GM06990 (cell line): ENCODE data around the gene CDRT4.
"Not testable (repeated sequence)": the region's sequence is repeated elsewhere in the genome, so short reads cannot be mapped to it uniquely, and the experiment has no call there.

Experiments
- DNase-seq: peaks from one replicate; pipeline ENCODE4 v3.0.0-alpha.2; 2011; ENCODE audit not compliant: insufficient read length; ENCODE audit errors: extremely low read depth
- H3K27me3 ChIP-seq: replicated peaks from 2 replicates; pipeline ENCODE4 v1.6.0; 2011; ENCODE audit warnings: low read length; ENCODE audit not compliant: control insufficient read depth, insufficient read depth
- H3K36me3 ChIP-seq: 2 replicates; pipeline ENCODE4 v1.5.1; 2011; ENCODE audit warnings: low read length; ENCODE audit not compliant: control insufficient read depth, insufficient read depth
- H3K4me3 ChIP-seq: replicated peaks from 2 replicates; pipeline ENCODE4 v1.5.1; 2011; ENCODE audit warnings: low read depth, mild to moderate bottlenecking, control low read depth, low read length
- TF ChIP-seq, protein P1 (sequence below): IDR thresholded peaks from 2 replicates; pipeline ENCODE4 v1.5.1; 2011; ENCODE audit warnings: low read length, control low read depth, mild to moderate bottlenecking, inconsistent platforms; ENCODE audit not compliant: insufficient read depth, poor library complexity, severe bottlenecking

The CDRT4 gene

DNA sequence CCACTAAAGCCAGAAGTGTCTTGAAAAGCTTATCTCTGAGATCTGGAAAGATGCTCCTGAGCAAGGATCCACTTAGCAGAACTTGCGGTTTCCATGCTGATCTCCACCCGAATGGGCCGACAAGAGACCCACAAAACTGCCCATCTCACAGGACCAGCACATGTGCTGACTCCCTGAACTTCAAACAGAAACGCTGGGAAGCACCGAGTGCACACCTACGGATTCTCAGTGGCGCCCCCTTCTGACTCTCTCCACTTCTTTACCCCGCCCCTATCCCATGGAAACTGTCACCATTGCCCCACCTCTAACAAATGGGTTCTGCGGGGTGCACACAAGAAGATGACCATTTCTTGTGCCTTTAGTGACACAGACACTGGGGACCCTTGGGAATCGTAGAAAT lies 21.4 kb downstream of the CDRT4 start:
- Histone ChIP-seq H3K36me3 (no peaks in the 10 kb centered on the region), H3K27me3 (no peaks in the 10 kb centered on the region), H3K4me3 (no peak overlapping the region)
- TF ChIP-seq, protein P1, sequence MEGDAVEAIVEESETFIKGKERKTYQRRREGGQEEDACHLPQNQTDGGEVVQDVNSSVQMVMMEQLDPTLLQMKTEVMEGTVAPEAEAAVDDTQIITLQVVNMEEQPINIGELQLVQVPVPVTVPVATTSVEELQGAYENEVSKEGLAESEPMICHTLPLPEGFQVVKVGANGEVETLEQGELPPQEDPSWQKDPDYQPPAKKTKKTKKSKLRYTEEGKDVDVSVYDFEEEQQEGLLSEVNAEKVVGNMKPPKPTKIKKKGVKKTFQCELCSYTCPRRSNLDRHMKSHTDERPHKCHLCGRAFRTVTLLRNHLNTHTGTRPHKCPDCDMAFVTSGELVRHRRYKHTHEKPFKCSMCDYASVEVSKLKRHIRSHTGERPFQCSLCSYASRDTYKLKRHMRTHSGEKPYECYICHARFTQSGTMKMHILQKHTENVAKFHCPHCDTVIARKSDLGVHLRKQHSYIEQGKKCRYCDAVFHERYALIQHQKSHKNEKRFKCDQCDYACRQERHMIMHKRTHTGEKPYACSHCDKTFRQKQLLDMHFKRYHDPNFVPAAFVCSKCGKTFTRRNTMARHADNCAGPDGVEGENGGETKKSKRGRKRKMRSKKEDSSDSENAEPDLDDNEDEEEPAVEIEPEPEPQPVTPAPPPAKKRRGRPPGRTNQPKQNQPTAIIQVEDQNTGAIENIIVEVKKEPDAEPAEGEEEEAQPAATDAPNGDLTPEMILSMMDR, result no peak
- DNase-seq, result no peak

DNA sequence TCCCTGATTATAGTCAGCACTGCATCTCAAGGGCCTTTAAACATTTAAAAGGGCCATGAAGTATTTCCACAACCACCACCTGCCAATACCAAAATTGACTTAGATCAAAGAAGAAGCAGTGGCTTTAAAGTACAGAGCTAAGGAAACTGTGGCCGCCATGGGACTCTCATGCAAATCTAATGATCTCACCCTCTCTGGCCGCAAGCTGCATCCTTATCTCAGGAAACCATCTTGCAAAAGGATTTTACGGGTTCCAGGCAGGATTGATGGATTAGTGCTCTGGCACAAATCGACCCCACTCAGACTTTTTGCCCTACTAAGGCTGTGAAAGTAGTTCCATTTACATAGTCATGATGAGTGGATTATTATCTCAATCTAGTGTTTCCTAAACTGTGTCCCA lies 22.6 kb downstream of the CDRT4 start:
- H3K36me3 ChIP-seq, result no peaks in the 10 kb centered on the region
- H3K27me3 ChIP-seq, result no peaks in the 10 kb centered on the region
- H3K4me3 ChIP-seq, result no peak overlapping the region
- TF ChIP-seq, protein P1, result no peak
- no peak for DNase-seq

DNA sequence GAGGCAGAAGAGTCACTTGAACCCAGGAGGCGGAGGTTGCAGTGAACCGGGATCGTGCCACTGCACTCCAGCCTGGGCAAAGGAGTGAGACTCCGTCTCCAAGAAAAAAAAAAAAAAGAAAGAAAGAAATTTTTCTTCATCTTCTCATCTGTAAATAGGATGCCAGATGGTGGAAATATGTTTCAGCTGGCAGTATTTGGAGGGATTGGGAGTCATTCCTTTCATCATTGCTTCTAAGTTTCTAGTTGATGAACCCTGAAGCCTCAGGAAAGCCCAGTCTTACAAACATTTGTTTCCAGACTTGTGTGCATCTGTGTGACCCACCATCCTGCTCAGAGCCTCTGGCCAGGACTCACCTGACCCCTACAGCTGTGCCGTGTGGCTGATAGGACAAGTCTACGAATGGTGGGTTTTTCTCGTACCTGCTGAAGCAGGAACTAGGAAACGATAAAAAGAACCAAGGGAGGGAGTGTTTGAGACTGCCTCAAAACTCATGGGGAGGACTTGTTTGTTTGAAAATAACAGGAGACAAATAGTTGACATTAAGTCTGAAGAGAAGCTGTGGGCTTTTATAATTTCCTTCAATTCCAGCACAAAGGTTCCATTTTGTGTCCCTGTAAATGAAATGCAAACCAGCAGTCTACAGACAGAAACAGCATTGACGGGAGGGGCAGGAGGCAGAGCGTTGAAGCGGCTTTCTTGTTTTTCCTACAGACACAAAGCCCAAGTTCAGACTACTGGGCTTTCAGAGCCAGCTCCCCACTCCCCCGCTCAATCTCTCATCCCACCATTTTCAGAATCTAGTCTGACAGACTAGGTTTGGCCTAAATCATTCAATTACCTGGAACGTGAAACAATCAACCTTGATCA lies 24.9 kb downstream of the CDRT4 start:
- H3K36me3 ChIP-seq, result no peaks in the 10 kb centered on the region
- H3K27me3 ChIP-seq, result no peaks in the 10 kb centered on the region
- DNase-seq, result no peak
- TF ChIP-seq, protein P1, result no peak
- H3K4me3 ChIP-seq, result no peak overlapping the region

DNA sequence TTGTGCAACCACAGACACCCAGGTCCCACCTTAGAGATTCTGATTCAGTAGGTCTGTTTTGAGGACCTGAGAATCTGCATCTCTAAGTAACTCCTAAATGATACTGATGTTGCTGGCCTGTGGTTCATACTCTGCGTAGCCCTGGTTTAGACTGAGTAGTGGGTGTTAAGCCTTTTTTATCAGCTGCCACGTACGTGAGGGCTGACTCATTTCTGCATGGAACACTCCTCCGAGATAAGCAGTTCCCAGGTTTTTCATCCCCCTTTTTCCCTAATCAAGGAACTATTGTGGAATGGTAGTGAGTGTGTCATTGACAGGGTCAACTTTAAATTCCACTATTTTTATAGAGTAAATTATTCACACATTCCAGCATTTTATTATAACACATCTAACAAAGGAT lies 26.1 kb downstream of the CDRT4 start:
- H3K4me3 ChIP-seq, result no peak overlapping the region
- TF ChIP-seq, protein P1, result no peak
- H3K27me3 ChIP-seq, result no peaks in the 10 kb centered on the region
- no peaks in the 10 kb centered on the region for H3K36me3 ChIP-seq
- DNase-seq, result no peak

DNA sequence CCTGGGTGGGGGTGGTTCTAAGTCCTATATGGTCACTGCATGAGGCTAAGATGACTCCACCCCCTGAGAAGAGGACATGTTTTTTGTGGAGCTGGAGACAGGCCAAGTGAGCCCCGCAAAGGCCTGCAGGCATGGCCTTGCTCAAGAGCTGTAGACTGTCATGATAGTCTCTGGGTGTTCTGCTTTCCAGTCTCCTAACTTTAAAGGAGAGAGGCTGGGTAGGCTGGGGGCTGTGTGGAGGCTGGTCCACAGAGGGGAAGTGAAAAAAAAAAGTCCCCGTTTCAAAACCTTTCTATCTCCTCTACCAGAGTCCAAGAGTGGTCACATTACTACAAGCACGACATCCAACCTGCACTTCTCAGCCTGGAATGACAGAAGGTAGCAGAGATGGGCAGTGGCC lies 27.1 kb downstream of the CDRT4 start:
- H3K36me3 ChIP-seq, result no peaks in the 10 kb centered on the region
- no peak for DNase-seq
- H3K4me3 ChIP-seq, result no peak overlapping the region
- no peaks in the 10 kb centered on the region for H3K27me3 ChIP-seq
- TF ChIP-seq, protein P1, result no peak

DNA sequence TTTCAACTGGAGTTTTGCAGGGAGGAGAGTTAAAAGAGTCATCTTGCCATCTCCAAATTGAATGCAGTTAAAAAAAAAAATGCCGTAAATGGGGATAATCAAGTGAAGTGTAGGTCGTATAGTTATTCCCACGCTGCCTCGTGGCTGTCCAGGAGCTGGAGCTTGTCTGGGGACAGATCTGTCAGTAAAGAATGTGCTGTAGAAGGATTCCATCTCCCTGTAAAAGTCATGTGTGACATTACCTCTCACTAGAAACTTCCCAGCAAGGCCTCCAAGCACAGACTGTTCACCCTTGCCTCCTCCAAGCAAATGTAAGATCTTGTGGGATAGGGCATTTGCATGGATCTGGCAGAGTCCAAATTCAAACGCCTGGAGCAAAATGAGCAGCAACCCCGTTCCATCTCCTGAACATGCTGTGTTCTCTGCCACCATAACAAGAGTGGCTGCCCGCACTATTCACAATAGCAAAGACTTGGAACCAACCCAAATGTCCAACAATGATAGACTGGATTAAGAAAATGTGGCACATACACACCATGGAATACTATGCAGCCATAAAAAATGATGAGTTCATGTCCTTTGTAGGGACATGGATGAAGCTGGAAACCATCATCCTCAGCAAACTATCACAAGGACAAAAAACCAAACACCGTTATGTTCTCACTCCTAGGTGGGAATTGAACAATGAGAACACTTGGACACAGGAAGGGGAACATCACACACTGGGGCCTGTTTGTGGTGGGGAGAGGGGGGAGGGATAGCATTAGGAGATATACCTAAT lies 28.0 kb downstream of the CDRT4 start:
- not testable (repeated sequence) for H3K36me3 ChIP-seq, H3K4me3 ChIP-seq

More for the DNA sequence above, 28.0 kb downstream of the CDRT4 start:
- DNase-seq, H3K27me3 ChIP-seq: not testable (repeated sequence)
